H1 (cell line): ENCODE data around the gene SRSF9. TPM values are rescaled to one million over a fixed set of nuclear protein-coding genes. Genes with fewer than 3 reads are reported as not detected.

Experiments
- CTCF ChIA-PET: fragments of 300-600 bp; sonication (Branson Sonifier 250); formaldehyde crosslinking; loops from one replicate; lab custom pipeline; 2021; ENCODE audit not compliant: partially characterized antibody; lab: Charles Lee
- POLR2A ChIA-PET: fragments of 300-600 bp; sonication (Branson Sonifier 250); formaldehyde crosslinking; loops from one replicate; lab custom pipeline; 2021; ENCODE audit warnings: inconsistent platforms; ENCODE audit not compliant: partially characterized antibody; lab: Charles Lee
- DNase-seq, 2 experiments: peaks; one replicate each; pipeline versions ENCODE4 v3.0.0 to v3.0.0-alpha.2; 2010 to 2022; ENCODE audit warnings: low spot score in 2 of 2, low read depth in 1 of 2, mixed read lengths in 1 of 2
- FAIRE-seq: peaks from 2 replicates; lab custom pipeline; 2011; peaks lifted over from hg19 to GRCh38; lab: Jason Lieb, UNC
- H2AFZ ChIP-seq: 2 replicates; pipeline ENCODE4 v1.8.1; 2012; ENCODE audit warnings: low read length, inconsistent platforms
- H2AK5ac ChIP-seq: 2 replicates; pipeline ENCODE4 v1.6.1; 2013; ENCODE audit warnings: low read depth, low read length
- H2BK120ac ChIP-seq: replicated peaks from 2 replicates; pipeline ENCODE3; 2013; ENCODE audit warnings: low read depth, low read length, inconsistent platforms
- H2BK12ac ChIP-seq: 2 replicates; pipeline ENCODE4 v1.6.1; 2013; ENCODE audit warnings: low read depth, low read length
- H2BK15ac ChIP-seq: 2 replicates; pipeline ENCODE4 v1.6.1; 2013; ENCODE audit warnings: low read length
- H2BK20ac ChIP-seq: 2 replicates; pipeline ENCODE4 v1.6.1; 2013; ENCODE audit warnings: low read length
- H2BK5ac ChIP-seq: 2 replicates; pipeline ENCODE4 v1.6.1; 2013; ENCODE audit warnings: low read depth, low read length
- H3K14ac ChIP-seq: 2 replicates; pipeline ENCODE4 v1.6.1; 2013; ENCODE audit warnings: inconsistent platforms; ENCODE audit not compliant: insufficient read length
- H3K18ac ChIP-seq: 2 replicates; pipeline ENCODE4 v1.6.1; 2013; ENCODE audit warnings: low read length; ENCODE audit errors: extremely low read depth
- H3K23ac ChIP-seq: 2 replicates; pipeline ENCODE4 v1.6.1; 2013; ENCODE audit warnings: inconsistent platforms; ENCODE audit not compliant: insufficient read length
- H3K23me2 ChIP-seq: 2 replicates; pipeline ENCODE4 v1.6.1; 2013; ENCODE audit warnings: low read depth, low read length
- H3K27ac ChIP-seq: 2 replicates; pipeline ENCODE4 v1.6.1; 2011; ENCODE audit warnings: low read depth, low read length, inconsistent platforms
- H3K27me3 ChIP-seq, 4 experiments: replicated peaks in 1 of 4; 1 replicate in 1 of 4; 2 replicates in 3 of 4; pipeline versions ENCODE4 v1.6.1 to v1.8.1; 2011 to 2013; ENCODE audit warnings: low read length in 3 of 4, mild to moderate bottlenecking in 3 of 4, inconsistent platforms in 2 of 4, mixed read lengths in 2 of 4, moderate library complexity in 1 of 4; ENCODE audit not compliant: control insufficient read depth in 3 of 4, insufficient read depth in 3 of 4; ENCODE audit errors: extremely low read depth in 1 of 4
- H3K36me3 ChIP-seq, 4 experiments: 2 replicates each; pipeline versions ENCODE4 v1.6.1 to v1.8.1; 2011 to 2013; ENCODE audit warnings: mild to moderate bottlenecking in 4 of 4, low read length in 3 of 4, moderate library complexity in 2 of 4, control low read depth in 1 of 4, inconsistent platforms in 1 of 4; ENCODE audit not compliant: insufficient read depth in 4 of 4, control insufficient read depth in 2 of 4
- H3K4ac ChIP-seq: replicated peaks from 2 replicates; pipeline ENCODE3; 2013; ENCODE audit warnings: low read length, low read depth, mixed read lengths, inconsistent platforms; ENCODE audit not compliant: insufficient read length
- H3K4me1 ChIP-seq, 4 experiments: replicated peaks in 1 of 4; 1 replicate in 1 of 4; 2 replicates in 3 of 4; pipeline versions ENCODE4 v1.6.1 to v1.8.1; 2011 to 2013; ENCODE audit warnings: low read length in 3 of 4, inconsistent platforms in 2 of 4, mixed read lengths in 1 of 4; ENCODE audit not compliant: insufficient read depth in 4 of 4, control insufficient read depth in 3 of 4
- H3K4me2 ChIP-seq, 2 experiments: 2 replicates each; pipeline versions ENCODE4 v1.6.1 to v1.8.1; 2011 to 2013; ENCODE audit warnings: low read depth in 2 of 2, low read length in 2 of 2, control low read depth in 1 of 2, inconsistent platforms in 1 of 2, mild to moderate bottlenecking in 1 of 2; ENCODE audit not compliant: insufficient read depth in 1 of 2
- H3K4me3 ChIP-seq, 4 experiments: fragments of 200-600, 300-600 bp in 1 of 4; sonication (generic), shearing (Covaris generic), sonication (Bioruptor Twin) in 1 of 4; 2 replicates each; pipeline versions ENCODE4 v1.5.1 to v1.8.1; 2011 to 2016; ENCODE audit warnings: low read length in 4 of 4, low read depth in 3 of 4, control low read depth in 2 of 4, inconsistent platforms in 2 of 4, mild to moderate bottlenecking in 2 of 4, mixed read lengths in 1 of 4, moderate library complexity in 1 of 4; ENCODE audit not compliant: insufficient read depth in 2 of 4; ENCODE audit errors: extremely low read depth in 1 of 4
- H3K56ac ChIP-seq: replicated peaks from 2 replicates; pipeline ENCODE3; 2013; ENCODE audit warnings: low read depth, mild to moderate bottlenecking, mixed read lengths, low read length, inconsistent platforms; ENCODE audit not compliant: insufficient read length
- H3K79me1 ChIP-seq: 2 replicates; pipeline ENCODE4 v1.6.1; 2013; ENCODE audit warnings: low read depth, low read length, control low read depth
- H3K79me2 ChIP-seq, 2 experiments: 2 replicates each; pipeline versions ENCODE4 v1.6.1 to v1.8.1; 2012 to 2013; ENCODE audit warnings: low read length in 2 of 2, mild to moderate bottlenecking in 2 of 2, inconsistent platforms in 1 of 2; ENCODE audit not compliant: insufficient read depth in 2 of 2, control insufficient read depth in 1 of 2
- H3K9ac ChIP-seq, 4 experiments: replicated peaks in 1 of 4; 1 replicate in 1 of 4; 2 replicates in 3 of 4; pipeline versions ENCODE4 v1.6.1 to v1.8.1; 2011 to 2013; ENCODE audit warnings: low read depth in 3 of 4, low read length in 3 of 4, control low read depth in 2 of 4, mild to moderate bottlenecking in 2 of 4, moderate library complexity in 2 of 4, inconsistent platforms in 1 of 4; ENCODE audit errors: extremely low read depth in 1 of 4
- H3K9me3 ChIP-seq, 2 experiments: 2 replicates each; pipeline versions ENCODE4 v1.6.1 to v1.8.1; 2012 to 2013; ENCODE audit warnings: mild to moderate bottlenecking in 2 of 2, moderate library complexity in 2 of 2, control low read depth in 1 of 2, inconsistent platforms in 1 of 2, low read depth in 1 of 2, low read length in 1 of 2, mixed read lengths in 1 of 2; ENCODE audit not compliant: insufficient read depth in 2 of 2
- H4K20me1 ChIP-seq, 2 experiments: replicated peaks in 1 of 2; 2 replicates each; pipeline versions ENCODE3 to v1.8.1; 2011 to 2013; ENCODE audit warnings: inconsistent platforms in 2 of 2, low read length in 2 of 2, mild to moderate bottlenecking in 1 of 2; ENCODE audit not compliant: insufficient read depth in 2 of 2, control insufficient read depth in 1 of 2
- H4K5ac ChIP-seq: 2 replicates; pipeline ENCODE4 v1.6.1; 2013; ENCODE audit warnings: low read length, low read depth, mixed read lengths, inconsistent platforms; ENCODE audit not compliant: insufficient read length
- H4K8ac ChIP-seq: 2 replicates; pipeline ENCODE4 v1.8.0; 2013; ENCODE audit warnings: mild to moderate bottlenecking, moderate library complexity, low read length, inconsistent platforms; ENCODE audit not compliant: insufficient read depth; ENCODE audit errors: extremely low read depth
- H4K91ac ChIP-seq: replicated peaks from 2 replicates; pipeline ENCODE3; 2013; ENCODE audit warnings: low read length, mixed read lengths, inconsistent platforms; ENCODE audit not compliant: insufficient read length
- CBX5 ChIP-seq: fragments of 300-800, 300-1000 bp; sonication (generic); IDR thresholded peaks from 2 replicates; pipeline ENCODE4 v1.7.1; 2016; ENCODE audit warnings: antibody characterized with exemption, low read length, low read depth
- HDAC2 ChIP-seq, 2 experiments: fragments of 300-600 bp in 1 of 2; sonication (generic) in 1 of 2; IDR thresholded peaks; 2 replicates each; pipeline ENCODE4 v1.6.1; 2011 to 2012; ENCODE audit warnings: low read depth in 2 of 2, low read length in 2 of 2, mild to moderate bottlenecking in 2 of 2, moderate library complexity in 2 of 2, borderline replicate concordance in 1 of 2, inconsistent platforms in 1 of 2
- KDM1A ChIP-seq: fragments of 200-600, 300-600 bp; sonication (generic); IDR thresholded peaks from 2 replicates; pipeline ENCODE4 v1.7.1; 2016; ENCODE audit warnings: mild to moderate bottlenecking, low read length, borderline replicate concordance
- MAFK ChIP-seq: IDR thresholded peaks from 2 replicates; pipeline ENCODE4 v1.6.1; 2012; ENCODE audit warnings: low read depth, mild to moderate bottlenecking, improper control_type of control experiment, low read length
- SAP30 ChIP-seq: fragments of 300-600 bp; sonication (generic); IDR thresholded peaks from 2 replicates; pipeline ENCODE4 v1.7.1; 2012; ENCODE audit warnings: low read length, moderate library complexity, mild to moderate bottlenecking, inconsistent platforms; ENCODE audit not compliant: insufficient read depth, insufficient replicate concordance
- SIRT6 ChIP-seq: IDR thresholded peaks from one replicate; pipeline ENCODE4 v1.7.1; 2012; ENCODE audit warnings: low read length, inconsistent platforms
- SUZ12 ChIP-seq: fragments of 200-600 bp; sonication (generic); IDR thresholded peaks from 2 replicates; pipeline ENCODE4 v1.6.1; 2012; ENCODE audit warnings: mild to moderate bottlenecking, inconsistent platforms, low read length, moderate library complexity, mixed read lengths
- WGBS, 2 experiments: shearing (Covaris generic) in 1 of 2; methylation state at CpG; one replicate each; pipeline versions ENCODE4 v1.1.6 to v1.1.7; 2013 to 2015; ENCODE audit warnings: low lambda C conversion rate in 2 of 2, mixed read lengths in 2 of 2, inconsistent platforms in 1 of 2, low coverage in 1 of 2, missing lambda C conversion rate in 1 of 2; ENCODE audit not compliant: insufficient replicate concordance in 2 of 2, insufficient coverage in 1 of 2, insufficient read length in 1 of 2; ENCODE audit errors: extremely low coverage in 1 of 2, missing lambda C conversion rate in 1 of 2; 5-methylcytosine and 5-hydroxymethylcytosine counted together
- polyA plus RNA-seq, 7 experiments: library from polyadenylated mRNA; depleted of rRNA in 3 of 7; stranded (reverse) in 5 of 7; unstranded in 2 of 7; fragments of >200 nt in 5 of 7; fragments of 200-250 nt in 2 of 7; gene quantifications; 1 replicate in 5 of 7; 2 replicates in 1 of 7; 4 replicates in 1 of 7; pipeline versions ENCODE4 v1.2.1 to v1.2.3, GENCODE V29; 2011 to 2013; ENCODE audit warnings: missing spikeins in 2 of 7, mixed read lengths in 2 of 7
- total RNA-seq: library from RNA; stranded (reverse); fragmentation: NEBNext Ultra II Directional; extraction: Animal tissue kit (Norgen Biotek cat#: 25700); gene quantifications from 2 replicates; pipeline ENCODE4 v1.2.1, GENCODE V29; 2021
- TF ChIP-seq, protein P1 (sequence below): IDR thresholded peaks from 2 replicates; pipeline ENCODE4 v1.6.1; 2012; ENCODE audit warnings: inconsistent platforms

The SRSF9 gene
- total and polyA plus RNA-seq, 2 of the 8 experiments (the other 6 are each of a cell fraction or from before 2014, with no cell fraction given), result 172 to 304 TPM

DNA sequence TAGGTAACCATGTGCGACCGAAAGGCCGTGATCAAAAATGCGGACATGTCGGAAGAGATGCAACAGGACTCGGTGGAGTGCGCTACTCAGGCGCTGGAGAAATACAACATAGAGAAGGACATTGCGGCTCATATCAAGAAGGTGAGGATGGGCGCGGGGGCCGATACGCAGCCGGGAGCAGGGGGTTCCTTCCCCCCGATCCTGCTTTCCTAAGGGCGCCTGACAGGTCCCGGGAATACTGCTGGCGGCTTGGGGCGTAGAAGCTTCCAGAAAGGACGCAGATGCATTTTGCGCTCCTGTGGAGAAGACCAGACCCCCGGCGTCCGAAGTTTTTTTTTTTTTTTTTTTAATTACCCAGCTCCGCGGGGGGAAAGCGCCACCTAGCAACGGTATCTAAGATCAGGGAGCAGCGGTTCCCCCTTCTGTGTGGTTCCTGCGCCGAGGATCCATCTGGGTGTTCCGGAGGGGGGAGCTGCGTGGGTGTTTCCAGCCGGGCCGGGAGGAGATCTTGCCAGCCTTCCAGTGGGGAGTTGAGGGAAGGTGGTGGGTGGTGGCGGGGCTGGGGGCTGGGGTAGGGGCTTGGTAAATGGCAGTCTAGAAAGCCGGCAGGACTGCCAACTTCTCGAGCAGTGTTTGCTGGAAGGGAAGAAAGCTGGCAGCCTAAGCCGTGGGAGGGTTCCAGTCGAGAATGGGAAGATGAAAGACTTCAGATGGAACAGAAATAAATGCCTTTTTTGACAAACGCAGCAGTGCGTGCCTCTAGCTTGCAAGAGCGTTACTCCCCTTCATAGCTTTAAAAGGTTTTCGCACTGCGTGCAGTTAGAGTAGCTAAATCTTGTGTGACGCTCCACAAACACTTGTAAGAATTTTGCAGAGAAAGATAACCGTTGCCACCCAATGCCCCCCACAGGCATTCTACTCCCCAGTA is 27.1 kb upstream of the SRSF9 start:
- peak overlapping the region; percentile 95 to 96 (median 95) for H3K4me3 ChIP-seq
- H2BK20ac ChIP-seq, result no peak overlapping the region
- peak overlapping the region; percentile 77; the same call in 1 of the 2 replicates for H2BK5ac ChIP-seq
- no peak overlapping the region for H2BK15ac ChIP-seq
- H3K4me1 ChIP-seq, result peaks cover 0 to 6% (median 1%) of the 10 kb centered on the region in 4 experiments; a peak in 3 of 7 replicates
- peaks cover 16 to 20% of the 10 kb centered on the region in 2 experiments for H3K79me2 ChIP-seq
- ChIA-PET CTCF (interaction anchor here (0.6 to 2.1 kb wide), 11 partner anchors 17 to 266 kb away, joined by 3 to 7 read pairs (median 4); partner anchors contain the start of gene PLA2G1B), POLR2A (interaction anchor here (0.6 to 10.1 kb wide), 26 partner anchors 9 to 248 kb away, joined by 3 to 119 read pairs (median 6); partner anchors contain the start of genes COQ5, GATC, POP5 and RNF10)
- no peak overlapping the region for H2AK5ac ChIP-seq
- peaks cover 12 to 13% of the 10 kb centered on the region in 2 experiments for H4K20me1 ChIP-seq
- no peak overlapping the region for H3K23ac ChIP-seq
- peak overlapping the region; percentile 81; the same call in 1 of the 2 replicates for H3K18ac ChIP-seq
- no peak overlapping the region for H2BK120ac ChIP-seq
- no peak overlapping the region for H3K14ac ChIP-seq
- peaks cover 10% of the 10 kb centered on the region for H3K23me2 ChIP-seq
- no peaks in the 10 kb centered on the region for H3K9me3 ChIP-seq
- H3K27me3 ChIP-seq, result no peaks in the 10 kb centered on the region
- H2BK12ac ChIP-seq, result no peak overlapping the region
- no peak overlapping the region for H4K8ac ChIP-seq
- peaks cover 2 to 20% (median 9%) of the 10 kb centered on the region in 4 experiments; a peak in 7 of 8 replicates for H3K36me3 ChIP-seq
- peak overlapping the region; percentile 88 for H4K5ac ChIP-seq
- H2AFZ ChIP-seq, result no peak overlapping the region
- 0 out of 2 replicates have a peak, but pooled peaks cover 3% of the 10 kb centered on the region for H3K79me1 ChIP-seq
- peak overlapping the region; percentile 43; the same call in 1 of the 2 replicates for H3K27ac ChIP-seq
- no peak overlapping the region for H3K56ac ChIP-seq
- H3K4ac ChIP-seq, result no peak overlapping the region
- H4K91ac ChIP-seq, result no peak overlapping the region
- FAIRE-seq, result no peak
- WGBS, 2 experiments, result 4% methylated on average over 30 of the region's 47 CpGs; no CpG with 5 or more reads in 1 of the 2 experiments
- peak overlapping the region; percentile 85 to 86 for H3K4me2 ChIP-seq
- DNase-seq, result peak in 1 of 2 experiments; percentile 55
- peak overlapping the region; percentile 56 to 77 (median 64) for H3K9ac ChIP-seq
- TF ChIP-seq, protein P1, sequence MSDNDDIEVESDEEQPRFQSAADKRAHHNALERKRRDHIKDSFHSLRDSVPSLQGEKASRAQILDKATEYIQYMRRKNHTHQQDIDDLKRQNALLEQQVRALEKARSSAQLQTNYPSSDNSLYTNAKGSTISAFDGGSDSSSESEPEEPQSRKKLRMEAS, result no peak
- TF ChIP-seq MAFK (no peak), HDAC2 (IDR thresholded peaks at IDR 0.05; ENCODE audit: borderline replicate concordance in 1 of 2, low read depth in 2 of 2, low read length in 2 of 2) (peak in 1 of 2 experiments; percentile 81; a peak in 1 of 4 replicates), CBX5 (no peak), KDM1A (no peak), SIRT6 (no peak), SAP30 (peak; percentile 80), SUZ12 (no peak)
